A673 (cell line): ENCODE results near the gene ST6GALNAC6. TPM values are rescaled to one million over a fixed set of nuclear protein-coding genes. Genes with fewer than 3 reads are reported as not detected.

Experiments
- BruUV-seq: library from RNA; stranded (reverse); fragments of 400-500 nt; replicated peaks from 2 replicates; lab custom pipeline; 2021; lab: Mats Ljungman, UMichigan
- CTCF ChIA-PET: fragments of 300-600 bp; sonication (Branson Sonifier 250); formaldehyde crosslinking; loops from one replicate; lab custom pipeline; 2022; ENCODE audit warnings: antibody characterized with exemption; lab: Charles Lee
- POLR2A ChIA-PET: fragments of 300-600 bp; sonication (Branson Sonifier 250); formaldehyde crosslinking; loops from one replicate; lab custom pipeline; 2022; ENCODE audit warnings: antibody characterized with exemption; ENCODE audit not compliant: low non-redundant PET; lab: Charles Lee
- DNase-seq: peaks from one replicate; pipeline ENCODE4 v3.0.0-alpha.2; 2015; ENCODE audit warnings: low spot score
- H3K27ac ChIP-seq: fragments of 200-600 bp; sonication (generic); 2 replicates; pipeline ENCODE4 v1.5.1; 2016; ENCODE audit warnings: mixed run types, low read depth, mild to moderate bottlenecking, mixed read lengths, antibody characterized with exemption, low read length; ENCODE audit not compliant: poor library complexity, severe bottlenecking
- H3K27me3 ChIP-seq: fragments of 200-600 bp; sonication (generic); replicated peaks from 2 replicates; pipeline ENCODE4 v1.6.1; 2017; ENCODE audit warnings: mixed run types, low read depth, mild to moderate bottlenecking, mixed read lengths, antibody characterized with exemption, low read length; ENCODE audit not compliant: insufficient read depth, poor library complexity
- H3K36me3 ChIP-seq: fragments of 200-600 bp; sonication (generic); 2 replicates; pipeline ENCODE4 v1.6.1; 2016; ENCODE audit warnings: mixed run types, mild to moderate bottlenecking, mixed read lengths, antibody characterized with exemption, low read length; ENCODE audit not compliant: insufficient read depth, poor library complexity, severe bottlenecking
- H3K4me1 ChIP-seq: fragments of 200-600 bp; sonication (generic); 2 replicates; pipeline ENCODE4 v1.6.1; 2017; ENCODE audit warnings: mixed run types, mild to moderate bottlenecking, mixed read lengths, antibody characterized with exemption, low read length; ENCODE audit not compliant: insufficient read depth, poor library complexity, severe bottlenecking
- H3K4me3 ChIP-seq: fragments of 200-600 bp; sonication (generic); 2 replicates; pipeline ENCODE4 v1.5.1; 2016; ENCODE audit warnings: low read depth, mixed run types, mild to moderate bottlenecking, mixed read lengths, low read length; ENCODE audit not compliant: poor library complexity, severe bottlenecking
- H3K9me3 ChIP-seq: fragments of 200-600 bp; sonication (generic); 2 replicates; pipeline ENCODE4 v1.6.1; 2016; ENCODE audit warnings: mixed run types, low read depth, mild to moderate bottlenecking, mixed read lengths, antibody characterized with exemption, low read length; ENCODE audit not compliant: poor library complexity, severe bottlenecking
- CTCF ChIP-seq: fragments of 300-800, 200-600 bp; sonication (generic); conservative IDR thresholded peaks from 2 replicates; pipeline ENCODE4 v1.5.1; 2017; ENCODE audit warnings: low read depth, mild to moderate bottlenecking, antibody characterized with exemption, low read length, moderate library complexity, mixed read lengths
- EZH2 ChIP-seq: fragments of 200-600 bp; sonication (generic); IDR thresholded peaks from 2 replicates; pipeline ENCODE4 v1.6.1; 2017; ENCODE audit warnings: borderline replicate concordance, low read depth, mild to moderate bottlenecking, mixed read lengths, antibody characterized with exemption, low read length; ENCODE audit not compliant: poor library complexity, severe bottlenecking
- intact Hi-C: fragments of 100-400 bp; cut with micrococcal nuclease; formaldehyde crosslinking; loops from one replicate; pipeline ENCODE4 v1.10.0; 2022; ENCODE audit not compliant: unreplicated experiment
- total RNA-seq: library from RNA; stranded (reverse); gene quantifications from 2 replicates; pipeline ENCODE4 v1.2.3, GENCODE V29; 2021

Gene ST6GALNAC6
- total RNA-seq, 1 experiment from 2014 or later, result 34.7 TPM

DNA sequence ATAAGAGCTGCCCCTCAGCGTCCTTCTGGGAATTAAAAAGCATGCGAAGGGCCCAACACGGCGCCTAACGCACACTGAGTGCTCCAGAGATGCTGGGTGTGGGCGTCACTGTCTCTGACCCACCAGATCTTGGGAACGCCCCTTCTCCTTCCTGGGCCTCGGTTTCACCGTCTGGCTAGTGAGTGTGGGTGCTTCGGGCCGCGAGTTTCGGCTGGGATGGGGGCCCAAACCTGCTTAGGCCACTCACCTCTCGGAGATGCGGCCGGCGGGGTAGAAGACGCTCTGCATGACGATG, 27.4 kb upstream of the ST6GALNAC6 start:
- Histone ChIP-seq H3K4me3 (peak overlapping the region; percentile 48), H3K36me3 (no peaks in the 10 kb centered on the region), H3K27ac (no peak overlapping the region), H3K27me3 (no peaks in the 10 kb centered on the region), H3K4me1 (peaks cover 13% of the 10 kb centered on the region), H3K9me3 (no peaks in the 10 kb centered on the region)
- CTCF ChIA-PET, result no interaction called here
- POLR2A ChIA-PET, result no interaction called here
- no peak for DNase-seq
- no TSS peak for BruUV-seq
- intact Hi-C loops, result no loop called here
- TF ChIP-seq CTCF (no peak), EZH2 (no peak)

GRCh38 chr9:127925959-127926905, 26.8 kb upstream of the ST6GALNAC6 start:
- no peak for DNase-seq
- peak overlapping the region; percentile 48 for H3K4me3 ChIP-seq
- intact Hi-C loops, result no loop called here
- no TSS peak for BruUV-seq
- H3K36me3 ChIP-seq, result no peaks in the 10 kb centered on the region
- CTCF ChIA-PET, result no interaction called here
- no peaks in the 10 kb centered on the region for H3K27me3 ChIP-seq
- H3K9me3 ChIP-seq, result no peaks in the 10 kb centered on the region
- H3K4me1 ChIP-seq, result peaks cover 14% of the 10 kb centered on the region
- TF ChIP-seq CTCF (no peak), EZH2 (no peak)
- POLR2A ChIA-PET, result no interaction called here
- no peak overlapping the region for H3K27ac ChIP-seq

- no peak overlapping the region for H3K4me3 ChIP-seq
- ChIA-PET CTCF (interaction anchor here (1.4 kb wide), 1 partner anchor 190 kb away, joined by 3 read pairs; the partner anchor contains the start of gene TOR2A), POLR2A (interaction anchor here (0.6 kb wide), 1 partner anchor 342 kb away, joined by 14 read pairs; no protein-coding TSS in a partner anchor)
- H3K9me3 ChIP-seq, result no peaks in the 10 kb centered on the region
- intact Hi-C loops, result loop anchor here (5.0 kb wide), 3 partner anchors 423 to 988 kb away; no protein-coding TSS in a partner anchor
- peaks cover 9% of the 10 kb centered on the region for H3K4me1 ChIP-seq
- TF ChIP-seq EZH2 (no peak), CTCF (no peak)
- DNase-seq, result no peak
- no TSS peak for BruUV-seq
- no peaks in the 10 kb centered on the region for H3K36me3 ChIP-seq
- no peaks in the 10 kb centered on the region for H3K27me3 ChIP-seq
- H3K27ac ChIP-seq, result no peak overlapping the region
Measured at GRCh38 chr9:127924736-127925444, 25.5 kb upstream of the ST6GALNAC6 start.
